ENCODE results near the gene CMTM1. TPM values are rescaled to one million over a fixed set of nuclear protein-coding genes. Genes with fewer than 3 reads are reported as not detected.
"Not testable (repeated sequence)": the region's sequence is repeated elsewhere in the genome, so short reads cannot be mapped to it uniquely, and the experiment has no call there.

The CMTM1 gene
- total RNA-seq, 2 experiments from 2014 or later: 13.6 to 15.0 TPM

- not testable (repeated sequence) for DNase-seq; H3K9me3 Mint-ChIP-seq (ENCODE audit: insufficient read depth); H3K27me3 Mint-ChIP-seq (ENCODE audit: low read depth); H3K4me3 Mint-ChIP-seq; ATAC-seq
- Mint-ChIP-seq H3K4me1 (ENCODE audit: low read depth) (peaks cover 55% of the 10 kb centered on the region), H3K27ac (peak overlapping the region; percentile 92), H3K36me3 (ENCODE audit: low read depth) (peaks cover 12% of the 10 kb centered on the region)
- CTCF ChIA-PET: interaction anchor here (1.8 to 4.2 kb wide), 4 partner anchors 10 to 54 kb away, joined by 5 to 24 read pairs (median 8); no protein-coding TSS in a partner anchor
- POLR2A ChIA-PET: interaction anchor here (0.6 to 2.4 kb wide), 5 partner anchors 12 to 74 kb away, joined by 3 to 9 read pairs (median 4); partner anchors contain the start of genes CKLF and CMTM2
Observed at GRCh38 chr16:66596559-66596958, 30.3 kb downstream of the CMTM1 start.

GRCh38 chr16:66596986-66597848 is 31.0 kb downstream of the CMTM1 start:
- CTCF ChIA-PET: interaction anchor here (1.2 to 4.2 kb wide), 8 partner anchors 8 to 190 kb away, joined by 3 to 25 read pairs (median 6); no protein-coding TSS in a partner anchor
- Mint-ChIP-seq H3K36me3 (ENCODE audit: low read depth) (peaks cover 15% of the 10 kb centered on the region), H3K9me3 (ENCODE audit: insufficient read depth) (peaks cover 5% of the 10 kb centered on the region), H3K27ac (peak overlapping the region; percentile 92), H3K4me1 (ENCODE audit: low read depth) (peaks cover 51% of the 10 kb centered on the region), H3K27me3 (ENCODE audit: low read depth) (no peaks in the 10 kb centered on the region), H3K4me3 (peak overlapping the region; percentile 61)
- DNase-seq (peak; percentile 57), ATAC-seq (peak; percentile 45)
- POLR2A ChIA-PET: interaction anchor here (0.6 to 2.4 kb wide), 6 partner anchors 11 to 189 kb away, joined by 4 to 9 read pairs (median 4); partner anchors contain the start of genes CKLF and CMTM2

- peaks cover 15% of the 10 kb centered on the region for H3K36me3 Mint-ChIP-seq (ENCODE audit: low read depth)
- peak overlapping the region; percentile 30 for H3K4me3 Mint-ChIP-seq
- peak overlapping the region; percentile 92 for H3K27ac Mint-ChIP-seq
- DNase-seq (peak; percentile 64), ATAC-seq (peak; percentile 70)
- CTCF ChIA-PET: interaction anchor here (0.6 to 4.2 kb wide), 10 partner anchors 8 to 270 kb away, joined by 3 to 25 read pairs (median 6); no protein-coding TSS in a partner anchor
- H3K9me3 Mint-ChIP-seq (ENCODE audit: insufficient read depth): peaks cover 5% of the 10 kb centered on the region
- H3K4me1 Mint-ChIP-seq (ENCODE audit: low read depth): peaks cover 58% of the 10 kb centered on the region
- POLR2A ChIA-PET: interaction anchor here (0.6 to 2.4 kb wide), 8 partner anchors 10 to 190 kb away, joined by 3 to 9 read pairs (median 4); partner anchors contain the start of genes CKLF and CMTM2
- no peaks in the 10 kb centered on the region for H3K27me3 Mint-ChIP-seq (ENCODE audit: low read depth)
Observed at GRCh38 chr16:66598111-66598510, 31.9 kb downstream of the CMTM1 start.

GRCh38 chr16:66599726-66600125 is 33.5 kb downstream of the CMTM1 start:
- Mint-ChIP-seq H3K4me3 (peak overlapping the region; percentile 16), H3K27ac (peak overlapping the region; percentile 78), H3K27me3 (ENCODE audit: low read depth) (no peaks in the 10 kb centered on the region), H3K9me3 (ENCODE audit: insufficient read depth) (no peaks in the 10 kb centered on the region), H3K36me3 (ENCODE audit: low read depth) (peaks cover 15% of the 10 kb centered on the region), H3K4me1 (ENCODE audit: low read depth) (peaks cover 63% of the 10 kb centered on the region)
- ChIA-PET CTCF (interaction anchor here (1.2 to 3.2 kb wide), 3 partner anchors 9 to 77 kb away, joined by 3 to 25 read pairs (median 5); no protein-coding TSS in a partner anchor), POLR2A (interaction anchor here (1.0 kb wide), 1 partner anchor 47 kb away, joined by 3 read pairs; the partner anchor contains the start of gene CKLF)
- no peak for ATAC-seq
- DNase-seq: peak; percentile 52

GRCh38 chr16:66600477-66600876 is 34.2 kb downstream of the CMTM1 start:
- ChIA-PET CTCF (interaction anchor here (1.4 kb wide), 2 partner anchors 8 to 10 kb away, joined by 4 to 5 read pairs; no protein-coding TSS in a partner anchor), POLR2A (no interaction called here)
- no peak for DNase-seq
- Mint-ChIP-seq H3K27me3 (ENCODE audit: low read depth) (no peaks in the 10 kb centered on the region), H3K4me3 (no peak overlapping the region), H3K9me3 (ENCODE audit: insufficient read depth) (no peaks in the 10 kb centered on the region), H3K4me1 (ENCODE audit: low read depth) (peaks cover 59% of the 10 kb centered on the region), H3K27ac (peak overlapping the region; percentile 37), H3K36me3 (ENCODE audit: low read depth) (peaks cover 15% of the 10 kb centered on the region)
- ATAC-seq: no peak

- no peak overlapping the region for H3K27ac Mint-ChIP-seq
- ChIA-PET POLR2A (no interaction called here), CTCF (interaction anchor here (1.4 kb wide), 1 partner anchor 11 kb away, joined by 4 read pairs; no protein-coding TSS in a partner anchor)
- no peak overlapping the region for H3K4me3 Mint-ChIP-seq
- DNase-seq (no peak), ATAC-seq (no peak)
- peaks cover 21% of the 10 kb centered on the region for H3K36me3 Mint-ChIP-seq (ENCODE audit: low read depth)
- peaks cover 62% of the 10 kb centered on the region for H3K4me1 Mint-ChIP-seq (ENCODE audit: low read depth)
- no peaks in the 10 kb centered on the region for H3K27me3 Mint-ChIP-seq (ENCODE audit: low read depth)
- no peaks in the 10 kb centered on the region for H3K9me3 Mint-ChIP-seq (ENCODE audit: insufficient read depth)
Observed at GRCh38 chr16:66601471-66601870, 35.2 kb downstream of the CMTM1 start.

- ChIA-PET CTCF (interaction anchor here (0.7 to 2.7 kb wide), 12 partner anchors 9 to 198 kb away, joined by 3 to 19 read pairs (median 4); partner anchors contain the start of gene CKLF), POLR2A (interaction anchor here (0.6 to 1.8 kb wide), 17 partner anchors 10 to 556 kb away, joined by 3 to 21 read pairs (median 3); partner anchors contain the start of gene CKLF)
- H3K27ac Mint-ChIP-seq: peak overlapping the region; percentile 98
- peak; percentile 92 for DNase-seq
- peak; percentile 69 for ATAC-seq
- peak overlapping the region; percentile 90 for H3K4me3 Mint-ChIP-seq
- H3K27me3 Mint-ChIP-seq (ENCODE audit: low read depth): no peaks in the 10 kb centered on the region
- H3K9me3 Mint-ChIP-seq (ENCODE audit: insufficient read depth): no peaks in the 10 kb centered on the region
- H3K4me1 Mint-ChIP-seq (ENCODE audit: low read depth): peaks cover 63% of the 10 kb centered on the region
- H3K36me3 Mint-ChIP-seq (ENCODE audit: low read depth): peaks cover 37% of the 10 kb centered on the region
Observed at GRCh38 chr16:66603537-66604375, 37.5 kb downstream of the CMTM1 start.

- no peaks in the 10 kb centered on the region for H3K9me3 Mint-ChIP-seq (ENCODE audit: insufficient read depth)
- peak; percentile 64 for ATAC-seq
- no peaks in the 10 kb centered on the region for H3K27me3 Mint-ChIP-seq (ENCODE audit: low read depth)
- peak within 1 kb of the TSS; percentile 98 for H3K27ac Mint-ChIP-seq
- H3K4me1 Mint-ChIP-seq (ENCODE audit: low read depth): peaks cover 57% of the 10 kb centered on the region
- peak; percentile 81 for DNase-seq
- CTCF ChIA-PET: interaction anchor here (0.7 to 2.7 kb wide), 13 partner anchors 9 to 199 kb away, joined by 3 to 19 read pairs (median 4); partner anchors contain the start of gene CKLF
- POLR2A ChIA-PET: interaction anchor here (0.6 to 1.8 kb wide), 18 partner anchors 9 to 270 kb away, joined by 3 to 21 read pairs (median 3); partner anchors contain the start of genes CKLF and NAE1
- H3K4me3 Mint-ChIP-seq: peak within 1 kb of the TSS; percentile 90
- peaks cover 40% of the 10 kb centered on the region for H3K36me3 Mint-ChIP-seq (ENCODE audit: low read depth)
Observed at GRCh38 chr16:66604376-66605176, 38.3 kb downstream of the CMTM1 start, which contains the start of gene CMTM3. Gene CMTM3, plus strand, starts transcription at chr16:66604704. Its CDS starts 102 bp downstream, at chr16:66604806.

- Mint-ChIP-seq H3K27ac (peak overlapping the region; percentile 89), H3K9me3 (ENCODE audit: insufficient read depth) (no peaks in the 10 kb centered on the region), H3K4me3 (peak overlapping the region; percentile 82), H3K4me1 (ENCODE audit: low read depth) (peaks cover 51% of the 10 kb centered on the region), H3K36me3 (ENCODE audit: low read depth) (peaks cover 45% of the 10 kb centered on the region), H3K27me3 (ENCODE audit: low read depth) (no peaks in the 10 kb centered on the region)
- DNase-seq (peak; percentile 45), ATAC-seq (peak; percentile 11)
- ChIA-PET POLR2A (interaction anchor here (0.6 to 1.0 kb wide), 3 partner anchors 53 to 225 kb away, joined by 3 to 7 read pairs (median 3); partner anchors contain the start of genes CKLF and NAE1), CTCF (interaction anchor here (0.7 to 4.3 kb wide), 6 partner anchors 42 to 199 kb away, joined by 3 to 48 read pairs (median 12); partner anchors contain the start of gene CKLF)
Observed at GRCh38 chr16:66605177-66605978, 39.1 kb downstream of the CMTM1 start.
